ENCODE data around the gene MYO6. TPM values are rescaled to one million over a fixed set of nuclear protein-coding genes. Genes with fewer than 3 reads are reported as not detected.
A peak's percentile ranks its signal among the peaks of the same experiment; 100 is the strongest.
"Not testable (repeated sequence)": the region's sequence is repeated elsewhere in the genome, so short reads cannot be mapped to it uniquely, and the experiment has no call there.

The MYO6 gene
- total and polyA plus RNA-seq, 5 donors: 3.3 to 9.0 (median 7.3) TPM

GRCh38 chr6:75893776-75894152 lies 144.7 kb downstream of the MYO6 start:
- intact Hi-C loops (cut with DNase I): no loop called here
- H3K4me1 ChIP-seq (ENCODE audit: control insufficient read depth, insufficient read depth, low read length): no peaks in the 10 kb centered on the region
- WGBS: 72% methylated on average over 2 of the region's 2 CpGs
- no peak overlapping the region for H3K27ac ChIP-seq (ENCODE audit: low read length)
- DNase-seq (no peak), ATAC-seq (no peak)
- no peak overlapping the region for H3K4me3 ChIP-seq (ENCODE audit: low read length)
- no peaks in the 10 kb centered on the region for H3K9me3 ChIP-seq (ENCODE audit: control insufficient read depth, low read length)
- no peaks in the 10 kb centered on the region for H3K27me3 ChIP-seq (ENCODE audit: control insufficient read depth, insufficient read depth)

DNA sequence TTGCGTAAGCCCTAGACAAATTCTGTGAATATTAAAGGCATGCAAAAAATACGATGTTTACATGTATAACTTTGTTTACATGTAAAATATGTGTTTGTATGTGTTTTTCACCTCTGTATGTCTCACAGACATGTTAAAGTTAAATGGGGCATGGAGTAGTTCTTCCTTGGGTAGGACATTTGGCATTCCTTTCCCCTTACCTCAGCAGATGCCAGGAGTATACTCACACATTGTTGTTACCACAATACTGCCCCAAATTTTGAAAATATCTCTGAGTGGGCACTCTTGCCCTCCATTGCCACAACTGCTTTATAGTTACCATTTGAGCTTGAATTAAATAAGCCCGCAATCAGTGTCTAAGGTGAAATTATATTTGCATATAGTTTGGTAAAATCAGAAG lies 147.5 kb downstream of the MYO6 start:
- Histone ChIP-seq H3K4me1 (ENCODE audit: control insufficient read depth, insufficient read depth, low read length) (no peaks in the 10 kb centered on the region), H3K27ac (ENCODE audit: low read length) (no peak overlapping the region), H3K27me3 (ENCODE audit: control insufficient read depth, insufficient read depth) (no peaks in the 10 kb centered on the region), H3K9me3 (ENCODE audit: control insufficient read depth, low read length) (no peaks in the 10 kb centered on the region), H3K4me3 (ENCODE audit: low read length) (no peak overlapping the region)
- DNase-seq (no peak), ATAC-seq (no peak)
- WGBS: 97% methylated on average over 3 of the region's 3 CpGs
- intact Hi-C loops (cut with DNase I): no loop called here

DNA sequence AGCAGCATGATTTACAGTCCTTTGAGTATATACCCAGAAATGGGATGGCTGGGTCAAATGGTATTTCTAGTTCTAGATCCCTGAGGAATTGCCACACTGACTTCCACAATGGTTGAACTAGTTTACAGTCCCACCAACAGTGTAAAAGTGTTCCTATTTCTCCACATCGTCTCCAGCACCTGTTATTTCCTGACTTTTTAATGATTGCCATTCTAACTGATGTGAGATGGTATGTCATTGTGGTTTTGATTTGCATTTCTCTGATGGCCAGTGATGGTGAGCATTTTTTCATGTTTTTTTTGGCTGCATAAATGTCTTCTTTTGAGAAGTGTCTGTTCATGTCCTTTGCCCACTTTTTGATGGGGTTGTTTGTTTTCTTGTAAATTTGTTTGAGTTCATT lies 151.2 kb downstream of the MYO6 start:
- DNase-seq; H3K9me3 ChIP-seq (ENCODE audit: control insufficient read depth, low read length); H3K27me3 ChIP-seq (ENCODE audit: control insufficient read depth, insufficient read depth); H3K4me1 ChIP-seq (ENCODE audit: control insufficient read depth, insufficient read depth, low read length); H3K4me3 ChIP-seq (ENCODE audit: low read length); ATAC-seq; H3K27ac ChIP-seq (ENCODE audit: low read length); intact Hi-C loops (cut with DNase I): not testable (repeated sequence)
- 97% methylated on average over 1 of the region's 1 CpG for WGBS

- DNase-seq; H3K4me1 ChIP-seq (ENCODE audit: control insufficient read depth, insufficient read depth, low read length); H3K27ac ChIP-seq (ENCODE audit: low read length); H3K9me3 ChIP-seq (ENCODE audit: control insufficient read depth, low read length); H3K27me3 ChIP-seq (ENCODE audit: control insufficient read depth, insufficient read depth); intact Hi-C loops (cut with DNase I); ATAC-seq; H3K4me3 ChIP-seq (ENCODE audit: low read length): not testable (repeated sequence)
- 97% methylated on average over 14 of the region's 14 CpGs for WGBS
Measured at GRCh38 chr6:75905129-75905528, 156.1 kb downstream of the MYO6 start.

DNA sequence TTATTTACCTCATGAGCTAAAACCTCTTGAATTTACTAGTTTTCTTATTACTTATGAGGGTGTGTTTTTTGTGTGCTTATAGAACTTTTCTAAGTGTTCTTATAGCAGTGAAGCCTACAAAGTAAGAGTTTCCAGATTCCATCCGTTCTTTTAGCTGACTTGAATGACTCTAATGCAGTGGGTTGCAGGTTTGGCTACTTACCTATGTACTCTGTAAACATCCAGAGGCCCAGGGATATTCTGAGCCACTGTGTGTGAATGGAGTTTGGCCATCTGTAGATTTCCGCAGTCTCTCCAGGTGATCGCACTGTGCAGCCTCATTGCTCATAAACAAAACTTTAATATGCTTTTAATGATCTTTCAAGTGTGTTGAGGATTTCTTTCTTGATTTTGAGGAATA lies 157.8 kb downstream of the MYO6 start:
- no peak for DNase-seq

DNA sequence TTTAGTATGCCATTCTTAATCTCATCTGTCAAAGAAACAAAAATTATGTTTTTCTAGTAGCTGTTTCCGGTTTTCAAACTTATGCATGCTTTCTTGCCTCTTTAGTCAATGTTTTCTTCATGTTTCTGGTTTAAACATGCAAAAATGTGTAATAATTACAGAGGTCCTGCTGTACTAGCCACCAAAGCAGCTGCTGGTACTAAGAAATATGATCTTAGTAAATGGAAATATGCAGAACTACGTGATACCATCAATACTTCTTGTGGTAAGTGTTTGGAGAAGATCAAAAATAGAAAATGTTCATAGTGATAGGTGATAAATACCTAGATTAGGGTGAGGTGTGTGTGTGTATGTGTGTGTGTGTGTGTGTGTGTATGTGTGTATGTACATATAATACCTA lies 158.4 kb downstream of the MYO6 start:
- Histone ChIP-seq H3K4me1 (ENCODE audit: control insufficient read depth, insufficient read depth, low read length) (no peaks in the 10 kb centered on the region), H3K27me3 (ENCODE audit: control insufficient read depth, insufficient read depth) (no peaks in the 10 kb centered on the region), H3K4me3 (ENCODE audit: low read length) (no peak overlapping the region), H3K9me3 (ENCODE audit: control insufficient read depth, low read length) (no peaks in the 10 kb centered on the region), H3K27ac (ENCODE audit: low read length) (no peak overlapping the region)
- ATAC-seq (no peak), DNase-seq (no peak)
- WGBS: 92% methylated on average over 2 of the region's 2 CpGs
- intact Hi-C loops (cut with DNase I): no loop called here

More for the DNA sequence above, 157.8 kb downstream of the MYO6 start:
- Histone ChIP-seq H3K27ac (ENCODE audit: low read length) (no peak overlapping the region), H3K9me3 (ENCODE audit: control insufficient read depth, low read length) (no peaks in the 10 kb centered on the region), H3K27me3 (ENCODE audit: control insufficient read depth, insufficient read depth) (no peaks in the 10 kb centered on the region), H3K4me3 (ENCODE audit: low read length) (no peak overlapping the region), H3K4me1 (ENCODE audit: control insufficient read depth, insufficient read depth, low read length) (no peaks in the 10 kb centered on the region)
- intact Hi-C loops (cut with DNase I): no loop called here
- WGBS: 95% methylated on average over 3 of the region's 3 CpGs
- no peak for ATAC-seq

DNA sequence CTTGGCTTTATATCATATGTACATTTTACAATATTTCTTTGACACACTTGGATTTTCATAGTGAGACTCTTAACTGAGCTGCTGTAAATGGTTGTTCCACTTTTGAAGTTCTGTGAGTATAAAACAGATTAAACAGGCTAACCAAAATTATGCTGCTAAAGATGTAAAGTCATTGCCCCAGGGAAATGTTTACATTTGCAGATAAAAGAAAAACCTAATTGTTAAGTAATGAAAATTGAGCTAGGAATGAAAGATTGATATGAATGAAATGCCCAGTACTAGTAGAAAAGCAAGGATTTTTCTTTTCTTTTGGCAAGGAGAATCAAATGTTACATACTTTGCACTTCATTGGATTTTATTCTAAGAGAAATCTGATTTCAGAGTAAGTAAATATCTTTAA lies 164.0 kb downstream of the MYO6 start:
- Histone ChIP-seq H3K9me3 (ENCODE audit: control insufficient read depth, low read length) (no peaks in the 10 kb centered on the region), H3K4me1 (ENCODE audit: control insufficient read depth, insufficient read depth, low read length) (no peaks in the 10 kb centered on the region), H3K27me3 (ENCODE audit: control insufficient read depth, insufficient read depth) (no peaks in the 10 kb centered on the region), H3K27ac (ENCODE audit: low read length) (no peak overlapping the region), H3K4me3 (ENCODE audit: low read length) (no peak overlapping the region)
- DNase-seq (no peak), ATAC-seq (no peak)
- intact Hi-C loops (cut with DNase I): no loop called here

DNA sequence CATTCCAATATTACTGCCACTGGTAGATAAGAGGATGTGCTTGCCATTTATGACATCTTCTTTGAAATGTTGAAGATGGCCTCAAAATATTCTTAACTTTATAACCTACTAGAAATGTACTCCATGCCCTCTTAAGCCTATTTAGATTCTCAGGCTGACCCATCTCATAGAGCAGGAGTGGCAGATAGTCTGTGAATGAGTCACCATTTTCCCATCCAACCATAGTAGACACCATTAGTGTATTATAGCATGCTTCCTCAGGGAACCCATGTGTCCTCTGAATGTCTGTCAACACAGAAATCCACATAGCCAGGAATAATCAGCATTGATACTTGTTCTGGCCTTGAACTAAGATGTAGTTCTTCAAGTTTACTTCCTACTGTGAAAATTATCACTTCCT lies 173.2 kb downstream of the MYO6 start:
- Histone ChIP-seq H3K4me1 (ENCODE audit: control insufficient read depth, insufficient read depth, low read length) (no peaks in the 10 kb centered on the region), H3K27ac (ENCODE audit: low read length) (no peak overlapping the region), H3K9me3 (ENCODE audit: control insufficient read depth, low read length) (no peaks in the 10 kb centered on the region), H3K27me3 (ENCODE audit: control insufficient read depth, insufficient read depth) (no peaks in the 10 kb centered on the region), H3K4me3 (ENCODE audit: low read length) (no peak overlapping the region)
- intact Hi-C loops (cut with DNase I): no loop called here
- ATAC-seq: no peak
- DNase-seq: no peak

GRCh38 chr6:75926293-75927168 lies 177.5 kb downstream of the MYO6 start:
- intact Hi-C loops (cut with DNase I): no loop called here

DNA sequence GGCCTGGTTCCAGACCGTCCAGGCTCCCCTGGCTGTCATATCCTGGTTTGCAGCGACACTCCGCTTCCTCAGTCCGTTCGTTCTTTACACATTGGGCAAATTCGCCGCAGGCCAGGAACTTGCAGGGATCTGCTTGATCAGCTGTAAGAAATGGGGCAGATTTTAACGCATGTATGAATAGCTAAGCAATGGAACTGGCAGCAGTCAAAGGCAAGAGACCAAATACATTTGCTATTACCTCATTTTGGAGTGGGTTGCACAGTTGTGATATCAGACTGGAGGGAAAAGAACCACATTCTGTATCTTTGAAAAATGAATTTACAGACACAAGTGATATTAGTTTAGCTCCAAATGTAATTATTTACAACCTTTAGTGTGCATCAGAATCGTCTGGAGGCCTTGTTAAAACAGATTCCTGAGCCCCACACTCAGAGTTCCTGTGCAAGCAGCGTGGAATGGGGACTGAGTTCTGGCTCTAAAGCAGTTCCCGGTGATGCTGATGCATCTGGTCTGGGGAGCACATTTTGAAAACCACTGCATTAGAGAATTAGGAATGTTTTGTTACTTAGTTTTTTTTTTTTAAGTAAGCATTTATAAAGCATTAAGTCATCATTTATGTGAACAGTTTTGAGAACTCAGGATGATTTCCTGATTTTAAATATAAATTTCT lies 182.1 kb downstream of the MYO6 start:
- 53% methylated on average over 11 of the region's 11 CpGs for WGBS
- Histone ChIP-seq H3K4me1 (ENCODE audit: control insufficient read depth, insufficient read depth, low read length) (no peaks in the 10 kb centered on the region), H3K27ac (ENCODE audit: low read length) (no peak overlapping the region), H3K4me3 (ENCODE audit: low read length) (no peak overlapping the region), H3K9me3 (ENCODE audit: control insufficient read depth, low read length) (no peaks in the 10 kb centered on the region), H3K27me3 (ENCODE audit: control insufficient read depth, insufficient read depth) (no peaks in the 10 kb centered on the region)
- intact Hi-C loops (cut with DNase I): loop anchor here in 3 of 4 donors (10.0 kb wide), 3 partner anchors 934 to 1534 kb away; partner anchors contain the start of gene HTR1B (in 1 of the 3)
- ATAC-seq: peak; percentile 30 to 31
- DNase-seq: peak; percentile 17 to 67 (median 51)

More at GRCh38 chr6:75926293-75927168, 177.5 kb downstream of the MYO6 start:
- no peaks in the 10 kb centered on the region for H3K4me1 ChIP-seq (ENCODE audit: control insufficient read depth, insufficient read depth, low read length)
- H3K9me3 ChIP-seq (ENCODE audit: control insufficient read depth, low read length): no peaks in the 10 kb centered on the region
- H3K27ac ChIP-seq (ENCODE audit: low read length): no peak overlapping the region
- no peaks in the 10 kb centered on the region for H3K27me3 ChIP-seq (ENCODE audit: control insufficient read depth, insufficient read depth)
- no peak for ATAC-seq
- 90% methylated on average over 5 of the region's 5 CpGs for WGBS
- no peak for DNase-seq
- H3K4me3 ChIP-seq (ENCODE audit: low read length): no peak overlapping the region

DNA sequence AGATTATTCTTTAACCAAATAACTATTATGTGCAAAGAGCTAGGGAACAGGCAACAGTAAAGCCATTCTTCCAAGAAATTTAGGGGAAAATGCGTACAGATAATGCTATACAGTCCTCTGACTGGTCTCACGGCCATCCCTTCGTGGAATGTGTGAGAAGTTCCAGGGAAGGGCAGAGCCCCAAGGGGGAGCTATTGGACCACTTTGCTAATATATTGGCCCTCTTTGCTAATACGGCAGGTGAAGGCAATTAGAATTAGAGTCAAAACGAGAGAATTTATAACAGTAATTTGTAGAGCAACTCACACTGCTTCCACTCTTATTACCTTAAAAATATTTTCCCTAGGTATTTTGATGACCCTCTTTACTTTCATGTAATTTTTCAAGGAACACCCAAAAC lies 183.0 kb downstream of the MYO6 start:
- DNase-seq (peak in 1 of 3 donors; percentile 67), ATAC-seq (peak in 1 of 2 donors; percentile 41)
- H3K4me1 ChIP-seq (ENCODE audit: control insufficient read depth, insufficient read depth, low read length): no peaks in the 10 kb centered on the region
- no peak overlapping the region for H3K4me3 ChIP-seq (ENCODE audit: low read length)
- WGBS: 50% methylated on average over 5 of the region's 5 CpGs
- no peak overlapping the region for H3K27ac ChIP-seq (ENCODE audit: low read length)
- H3K9me3 ChIP-seq (ENCODE audit: control insufficient read depth, low read length): no peaks in the 10 kb centered on the region
- no peaks in the 10 kb centered on the region for H3K27me3 ChIP-seq (ENCODE audit: control insufficient read depth, insufficient read depth)
- intact Hi-C loops (cut with DNase I): loop anchor here in 3 of 4 donors (10.0 kb wide), 3 partner anchors 933 to 1533 kb away; partner anchors contain the start of gene HTR1B (in 1 of the 3)
